HepG2 (cell line): Measurements from ENCODE around the gene FAM131A. TPM values are rescaled to one million over a fixed set of nuclear protein-coding genes. Genes with fewer than 3 reads are reported as not detected.
A peak's percentile ranks its signal among the peaks of the same experiment; 100 is the strongest.

Experiments used
- ARID3A ChIP-seq: IDR thresholded peaks from 2 replicates; pipeline ENCODE4 v1.6.1; 2012; ENCODE audit warnings: low read depth, low read length, improper control_type of control experiment
- FOXC1 ChIP-seq: sonication (generic); formaldehyde crosslinking; IDR thresholded peaks from 2 replicates; pipeline ENCODE4 v1.8.0; 2022; ENCODE audit warnings: mild to moderate bottlenecking, missing genetic modification reagents, borderline replicate concordance
- IKZF4 ChIP-seq: sonication (generic); formaldehyde crosslinking; IDR thresholded peaks from 2 replicates; pipeline ENCODE4 v1.5.1; 2020; ENCODE audit warnings: borderline replicate concordance, mild to moderate bottlenecking, low read depth, missing genetic modification reagents; ENCODE audit errors: not compliant biosample characterization
- NFAT5 ChIP-seq: sonication (generic); formaldehyde crosslinking; IDR thresholded peaks from 2 replicates; pipeline ENCODE4 v1.4.0; 2020; ENCODE audit warnings: missing genetic modification reagents
- PHF20 ChIP-seq: sonication (generic); formaldehyde crosslinking; IDR thresholded peaks from 2 replicates; pipeline ENCODE4 v1.5.0; 2020; ENCODE audit warnings: mild to moderate bottlenecking, missing genetic modification reagents
- POLR2G ChIP-seq: fragments of 200-400 bp; formaldehyde crosslinking; IDR thresholded peaks from 2 replicates; pipeline ENCODE4 v1.6.1; 2018; ENCODE audit warnings: mild to moderate bottlenecking, low read depth, low read length, moderate library complexity
- RARG ChIP-seq: sonication (generic); formaldehyde crosslinking; IDR thresholded peaks from 2 replicates; pipeline ENCODE4 v1.4.0; 2020; ENCODE audit warnings: low read depth, mild to moderate bottlenecking, missing genetic modification reagents
- SP5 ChIP-seq: IDR thresholded peaks from 2 replicates; pipeline ENCODE4 v1.6.1; 2016; ENCODE audit warnings: low read depth, borderline replicate concordance
- TBL1XR1 ChIP-seq: fragments of 150-350 bp; IDR thresholded peaks from 2 replicates; pipeline ENCODE4 v1.6.1; 2014; ENCODE audit warnings: borderline replicate concordance, low read length; ENCODE audit not compliant: partially characterized antibody
- ZBTB33 ChIP-seq: sonication (generic); formaldehyde crosslinking; IDR thresholded peaks from 2 replicates; pipeline ENCODE4 v1.4.0; 2020; ENCODE audit warnings: missing genetic modification reagents
- ZFP91 ChIP-seq: sonication (generic); formaldehyde crosslinking; IDR thresholded peaks from 2 replicates; pipeline ENCODE4 v1.9.0; 2022; ENCODE audit warnings: missing genetic modification reagents, mild to moderate bottlenecking, borderline replicate concordance
- ZNF281 ChIP-seq: sonication (generic); formaldehyde crosslinking; IDR thresholded peaks from 2 replicates; pipeline ENCODE4 v1.4.0; 2020; ENCODE audit warnings: missing genetic modification reagents, borderline replicate concordance
- ZNF737 ChIP-seq: sonication (generic); formaldehyde crosslinking; IDR thresholded peaks from 2 replicates; pipeline ENCODE4 v1.5.0; 2020; ENCODE audit warnings: missing genetic modification reagents, mild to moderate bottlenecking, borderline replicate concordance
- polyA plus RNA-seq, 8 experiments: library from polyadenylated mRNA; depleted of rRNA in 3 of 8; stranded (reverse) in 7 of 8; unstranded in 1 of 8; fragments of >200 nt; fragmentation: Illumina TruSeq in 4 of 8; extraction: Trizol in 4 of 8; gene quantifications; 2 replicates each; pipeline versions ENCODE4 v1.2.1 to v1.2.3, GENCODE V29; 2011 to 2016; ENCODE audit warnings: low read depth in 4 of 8, missing spikeins in 1 of 8, mixed read lengths in 1 of 8; ENCODE audit not compliant: insufficient read depth in 1 of 8
- total RNA-seq, 5 experiments: library from RNA; depleted of rRNA; stranded (reverse); fragments of >200 nt; fragmentation: Illumina TruSeq; extraction: Trizol; gene quantifications; 2 replicates each; pipeline ENCODE4 v1.2.3, GENCODE V29; 2016; ENCODE audit warnings: low read depth in 1 of 5

Gene FAM131A
- total and polyA plus RNA-seq, 2 of the 13 experiments (the other 11 are each of a cell fraction or from before 2014, with no cell fraction given) = 9.2 to 9.3 TPM

- TF ChIP-seq FOXC1 (CRISPR knock-in tag) (no peak), IKZF4 (no peak), TBL1XR1 (no peak), ZNF281 (CRISPR knock-in tag) (peak; percentile 63; the same call in 1 of the 2 replicates), RARG (CRISPR knock-in tag) (no peak), ZNF737 (CRISPR knock-in tag) (no peak), PHF20 (CRISPR knock-in tag) (peak; percentile 77), POLR2G (peak; percentile 95), SP5 (CRISPR knock-in tag) (peak; percentile 72; the same call in 1 of the 2 replicates), ARID3A (no peak), ZBTB33 (CRISPR knock-in tag) (no peak), NFAT5 (CRISPR knock-in tag) (peak; percentile 79; the same call in 1 of the 2 replicates), ZFP91 (CRISPR knock-in tag) (peak; percentile 78)
Measured at GRCh38 chr3:184298759-184299487, 38.5 kb upstream of the FAM131A start, which contains the start of gene PSMD2 (continued).
